Retinal pigment epithelial cell (primary cell): Measurements from ENCODE around the gene RACGAP1.

Experiments
- DNase-seq: peaks from one replicate; pipeline ENCODE4 v3.0.0-alpha.2; 2010; ENCODE audit warnings: low read depth
- H3K4me3 ChIP-seq: 2 replicates; pipeline ENCODE4 v1.5.1; 2011; ENCODE audit warnings: mild to moderate bottlenecking, low read length, control low read depth, moderate library complexity
- TF ChIP-seq, protein P1 (sequence below): conservative IDR thresholded peaks from 2 replicates; pipeline ENCODE4 v1.5.1; 2011; ENCODE audit warnings: low read depth, low read length, control low read depth, inconsistent platforms

The RACGAP1 gene

GRCh38 chr12:49980501-49981349 is 44.6 kb downstream of the RACGAP1 start:
- no peak for DNase-seq
- H3K4me3 ChIP-seq, result no peak overlapping the region
- TF ChIP-seq, protein P1, sequence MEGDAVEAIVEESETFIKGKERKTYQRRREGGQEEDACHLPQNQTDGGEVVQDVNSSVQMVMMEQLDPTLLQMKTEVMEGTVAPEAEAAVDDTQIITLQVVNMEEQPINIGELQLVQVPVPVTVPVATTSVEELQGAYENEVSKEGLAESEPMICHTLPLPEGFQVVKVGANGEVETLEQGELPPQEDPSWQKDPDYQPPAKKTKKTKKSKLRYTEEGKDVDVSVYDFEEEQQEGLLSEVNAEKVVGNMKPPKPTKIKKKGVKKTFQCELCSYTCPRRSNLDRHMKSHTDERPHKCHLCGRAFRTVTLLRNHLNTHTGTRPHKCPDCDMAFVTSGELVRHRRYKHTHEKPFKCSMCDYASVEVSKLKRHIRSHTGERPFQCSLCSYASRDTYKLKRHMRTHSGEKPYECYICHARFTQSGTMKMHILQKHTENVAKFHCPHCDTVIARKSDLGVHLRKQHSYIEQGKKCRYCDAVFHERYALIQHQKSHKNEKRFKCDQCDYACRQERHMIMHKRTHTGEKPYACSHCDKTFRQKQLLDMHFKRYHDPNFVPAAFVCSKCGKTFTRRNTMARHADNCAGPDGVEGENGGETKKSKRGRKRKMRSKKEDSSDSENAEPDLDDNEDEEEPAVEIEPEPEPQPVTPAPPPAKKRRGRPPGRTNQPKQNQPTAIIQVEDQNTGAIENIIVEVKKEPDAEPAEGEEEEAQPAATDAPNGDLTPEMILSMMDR, result no peak

DNA sequence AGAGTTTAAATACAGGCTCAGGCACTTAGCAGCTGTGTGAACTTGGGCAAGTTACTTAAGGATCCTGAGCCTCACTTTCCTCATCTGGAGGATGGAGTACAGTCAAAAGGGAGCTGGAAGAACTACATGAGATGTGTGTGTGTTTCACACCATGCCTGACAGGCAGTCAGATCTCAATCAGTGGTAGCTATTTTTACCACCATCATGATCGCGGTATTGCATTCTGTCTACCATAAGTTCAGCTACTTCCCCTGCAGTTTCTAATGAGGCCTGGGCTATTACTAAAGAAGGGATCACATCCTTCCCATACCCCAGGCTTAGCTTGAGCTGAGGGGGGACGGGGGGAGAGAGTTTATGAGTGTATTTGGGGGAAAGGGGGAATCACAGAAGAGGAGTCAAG is 45.5 kb downstream of the RACGAP1 start:
- no peak for DNase-seq
- TF ChIP-seq, protein P1, result no peak
- no peak overlapping the region for H3K4me3 ChIP-seq

DNA sequence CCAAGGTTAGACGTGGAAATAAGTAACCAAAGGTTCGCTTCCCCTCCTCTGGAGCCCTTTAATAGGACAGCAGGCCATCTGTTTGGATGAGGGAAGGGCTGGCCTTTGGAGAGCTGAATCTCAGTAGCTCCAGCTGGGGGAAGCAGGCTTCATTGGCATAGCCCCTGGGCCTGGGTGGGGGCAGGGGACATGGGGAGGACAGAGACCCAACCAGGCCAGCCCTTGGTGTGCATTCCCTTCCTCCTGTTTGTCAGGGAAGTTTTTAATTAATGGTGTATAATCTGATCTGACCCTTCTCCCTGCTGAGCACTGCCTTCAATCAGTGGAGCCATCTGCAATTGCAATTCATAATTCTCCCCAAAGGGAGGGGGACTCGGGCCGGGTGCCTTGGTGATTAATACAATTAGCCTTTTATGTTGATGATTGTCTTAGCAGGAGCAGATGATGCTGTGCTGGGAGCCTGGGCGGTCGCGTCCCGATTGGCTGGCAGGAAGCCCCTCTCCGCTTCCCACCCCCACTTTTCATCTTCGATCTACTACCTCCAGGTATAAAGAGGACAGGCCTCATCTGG is 46.2 kb downstream of the RACGAP1 start:
- DNase-seq, result no peak
- TF ChIP-seq, protein P1, result no peak
- no peak overlapping the region for H3K4me3 ChIP-seq

- no peak for DNase-seq
- H3K4me3 ChIP-seq, result no peak overlapping the region
- TF ChIP-seq, protein P1, result no peak
Observed at GRCh38 chr12:49978125-49978524, 47.2 kb downstream of the RACGAP1 start.

DNA sequence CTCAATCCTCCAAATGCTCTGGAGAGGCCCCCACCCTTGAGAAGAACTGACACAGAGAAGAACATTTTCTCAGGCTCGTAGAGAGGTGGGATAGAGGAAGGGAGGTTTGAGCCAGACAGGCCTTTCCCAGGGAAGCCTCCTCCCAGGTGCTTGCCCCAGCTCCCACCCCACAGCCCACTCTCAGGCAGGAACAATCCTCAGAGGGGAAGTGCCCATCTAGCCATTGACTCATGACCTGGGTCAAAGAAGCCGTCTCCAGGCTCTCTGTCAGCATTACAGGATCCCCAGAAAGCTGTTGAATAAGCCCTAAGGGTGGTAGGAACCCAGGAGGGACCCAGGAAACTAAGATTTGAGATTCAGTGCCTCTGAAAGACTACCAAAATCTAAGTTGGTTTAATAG is 48.7 kb downstream of the RACGAP1 start:
- no peak overlapping the region for H3K4me3 ChIP-seq
- TF ChIP-seq, protein P1, result no peak

GRCh38 chr12:49975318-49975761 is 50.0 kb downstream of the RACGAP1 start:
- TF ChIP-seq, protein P1, result no peak
- no peak overlapping the region for H3K4me3 ChIP-seq
- DNase-seq, result no peak

More for the DNA sequence above, 48.7 kb downstream of the RACGAP1 start:
- no peak for DNase-seq
